ENCODE measurements around the gene ADRA1B. TPM values are rescaled to one million over a fixed set of nuclear protein-coding genes. Genes with fewer than 3 reads are reported as not detected.

The ADRA1B gene
- 0.63 and 0.80 TPM in 2 replicates for total RNA-seq (2014; rRNA removed; shearing (Covaris generic))

- DNase-seq (ENCODE audit: low read depth): peak; percentile 86
These were observed at the start of gene ADRA1B for GRCh38 chr5:159915904-159916840. Gene ADRA1B, plus strand, starts transcription at chr5:159916482. Its CDS starts 424 bp downstream, at chr5:159916906.

GRCh38 chr5:159873680-159874079 lies 42.6 kb upstream of the ADRA1B start:
- no peak for DNase-seq (ENCODE audit: low read depth)

- DNase-seq (ENCODE audit: low read depth): peak; percentile 43
These were observed 42.0 kb upstream of the ADRA1B start for GRCh38 chr5:159874263-159874662.

GRCh38 chr5:159877016-159877415 lies 39.3 kb upstream of the ADRA1B start:
- DNase-seq (ENCODE audit: low read depth): no peak

- DNase-seq (ENCODE audit: low read depth): no peak
These were observed 38.3 kb upstream of the ADRA1B start for GRCh38 chr5:159877894-159878448.

GRCh38 chr5:159878988-159879471 lies 37.3 kb upstream of the ADRA1B start:
- peak; percentile 83 for DNase-seq (ENCODE audit: low read depth)

GRCh38 chr5:159880676-159881075 lies 35.6 kb upstream of the ADRA1B start:
- DNase-seq (ENCODE audit: low read depth): no peak

GRCh38 chr5:159881967-159882366 lies 34.3 kb upstream of the ADRA1B start:
- no peak for DNase-seq (ENCODE audit: low read depth)

GRCh38 chr5:159883522-159883950 lies 32.7 kb upstream of the ADRA1B start:
- no peak for DNase-seq (ENCODE audit: low read depth)

- DNase-seq (ENCODE audit: low read depth): no peak
These were observed 31.2 kb upstream of the ADRA1B start for GRCh38 chr5:159884917-159885620.

GRCh38 chr5:159886296-159886695 lies 30.0 kb upstream of the ADRA1B start:
- DNase-seq (ENCODE audit: low read depth): peak; percentile 77

- DNase-seq (ENCODE audit: low read depth): no peak
These were observed 29.2 kb upstream of the ADRA1B start for GRCh38 chr5:159887050-159887449.

- no peak for DNase-seq (ENCODE audit: low read depth)
These were observed 27.4 kb upstream of the ADRA1B start for GRCh38 chr5:159888860-159889259.

- no peak for DNase-seq (ENCODE audit: low read depth)
These were observed 26.1 kb upstream of the ADRA1B start for GRCh38 chr5:159890141-159890540.

GRCh38 chr5:159891371-159891770 lies 24.9 kb upstream of the ADRA1B start:
- no peak for DNase-seq (ENCODE audit: low read depth)

GRCh38 chr5:159893040-159893695 lies 23.1 kb upstream of the ADRA1B start:
- no peak for DNase-seq (ENCODE audit: low read depth)

- no peak for DNase-seq (ENCODE audit: low read depth)
These were observed 22.0 kb upstream of the ADRA1B start for GRCh38 chr5:159894149-159894720.

- DNase-seq (ENCODE audit: low read depth): peak; percentile 73
These were observed 18.4 kb upstream of the ADRA1B start for GRCh38 chr5:159897786-159898393.

GRCh38 chr5:159899067-159900049 lies 16.9 kb upstream of the ADRA1B start:
- peak; percentile 55 for DNase-seq (ENCODE audit: low read depth)

GRCh38 chr5:159901308-159901707 lies 15.0 kb upstream of the ADRA1B start:
- DNase-seq (ENCODE audit: low read depth): no peak
